ENCODE results near the gene LAX1.

The LAX1 gene

DNA sequence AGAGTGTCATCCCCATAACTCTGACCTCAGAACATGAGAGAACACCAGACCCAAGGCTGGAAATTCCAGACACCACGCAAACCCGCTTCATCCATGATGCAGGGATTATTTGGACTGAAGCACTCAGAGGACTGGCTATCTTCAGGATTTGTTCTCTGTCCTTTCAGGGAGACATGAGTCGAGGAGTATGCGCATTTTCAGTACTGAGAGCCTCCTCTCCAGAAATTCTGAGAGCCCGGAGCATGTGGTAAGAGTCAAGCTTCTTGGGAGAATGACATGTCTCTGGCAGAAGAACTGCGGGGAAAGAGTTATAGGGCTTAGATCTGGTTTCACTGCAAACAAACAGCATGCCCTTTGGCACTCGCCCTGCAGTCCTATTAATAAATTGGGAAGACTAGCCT is 6.9 kb downstream of the LAX1 start:
- TF ChIP-seq CTCF (IDR thresholded peaks at IDR 0.05) (no peak), ZFX (IDR thresholded peaks at IDR 0.05; ENCODE audit: borderline replicate concordance) (no peak)
- no peak overlapping the region for H3K27ac ChIP-seq

DNA sequence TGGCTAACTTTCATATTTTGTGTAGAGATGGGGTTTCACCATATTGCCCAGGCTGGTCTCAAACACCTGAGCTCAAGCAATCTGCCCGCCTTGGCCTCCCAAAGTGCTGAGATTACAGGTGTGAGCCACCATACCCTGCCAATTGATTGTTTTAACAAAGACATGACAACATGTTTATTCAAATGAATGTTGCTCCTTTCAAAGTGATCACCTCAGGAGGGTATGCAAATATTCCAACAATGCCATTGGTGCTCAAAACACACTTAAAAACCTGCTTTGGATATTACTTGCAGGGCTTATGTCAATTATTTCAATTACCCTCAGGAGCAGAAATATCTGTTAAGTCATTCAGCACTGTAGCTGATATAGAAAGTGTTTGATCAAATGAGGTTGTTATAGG is 7.9 kb downstream of the LAX1 start:
- no peak overlapping the region for H3K27ac ChIP-seq
- TF ChIP-seq CTCF (IDR thresholded peaks at IDR 0.05) (no peak), ZFX (IDR thresholded peaks at IDR 0.05; ENCODE audit: borderline replicate concordance) (no peak)

DNA sequence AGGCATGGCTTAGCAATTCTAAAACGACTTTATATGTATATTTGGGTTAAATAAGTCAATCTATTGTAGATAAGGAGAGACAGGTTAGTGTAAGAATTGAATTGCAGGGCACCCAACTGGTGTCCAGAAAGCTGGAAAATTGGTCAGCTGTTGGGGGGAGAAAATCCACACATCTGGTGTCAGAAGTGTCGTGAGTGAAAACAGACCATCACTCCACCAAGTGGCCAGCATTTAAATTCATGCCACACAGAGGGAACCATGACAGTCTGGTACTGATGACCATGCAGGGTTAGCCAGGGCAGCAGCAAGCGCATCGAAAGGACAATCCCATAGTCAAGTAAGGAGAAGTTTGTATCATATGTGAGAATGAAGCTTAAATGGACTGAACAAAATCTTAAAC is 11.7 kb downstream of the LAX1 start:
- H3K27ac ChIP-seq, result no peak overlapping the region
- TF ChIP-seq CTCF (IDR thresholded peaks at IDR 0.05) (peak; percentile 44), ZFX (IDR thresholded peaks at IDR 0.05; ENCODE audit: borderline replicate concordance) (no peak)

GRCh38 chr1:203777596-203777995 is 12.6 kb downstream of the LAX1 start:
- no peak overlapping the region for H3K27ac ChIP-seq
- no peak for TF ChIP-seq CTCF (IDR thresholded peaks at IDR 0.05)

DNA sequence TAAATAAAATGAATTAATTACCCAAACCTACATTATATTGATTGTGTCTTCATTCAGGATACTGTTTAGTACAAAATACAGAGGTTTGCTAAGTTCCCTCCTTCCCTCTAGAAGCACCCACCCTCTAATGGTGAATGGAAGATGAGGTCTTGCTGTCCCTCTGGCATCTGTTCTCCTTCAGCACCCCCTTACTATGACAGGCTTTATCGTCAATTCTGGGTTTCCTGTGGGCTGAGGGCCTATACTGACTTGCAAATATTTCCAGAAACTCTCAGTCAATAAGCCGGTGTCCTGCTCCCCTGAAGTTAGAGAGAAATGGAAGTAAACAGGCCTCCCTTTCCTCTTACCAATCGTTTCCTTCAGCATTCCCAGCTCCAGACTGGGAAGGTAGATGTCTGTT is 13.2 kb downstream of the LAX1 start:
- no peak overlapping the region for H3K27ac ChIP-seq
- TF ChIP-seq CTCF (IDR thresholded peaks at IDR 0.05), result no peak
- TF ChIP-seq ZFX (IDR thresholded peaks at IDR 0.05; ENCODE audit: borderline replicate concordance), result no peak

DNA sequence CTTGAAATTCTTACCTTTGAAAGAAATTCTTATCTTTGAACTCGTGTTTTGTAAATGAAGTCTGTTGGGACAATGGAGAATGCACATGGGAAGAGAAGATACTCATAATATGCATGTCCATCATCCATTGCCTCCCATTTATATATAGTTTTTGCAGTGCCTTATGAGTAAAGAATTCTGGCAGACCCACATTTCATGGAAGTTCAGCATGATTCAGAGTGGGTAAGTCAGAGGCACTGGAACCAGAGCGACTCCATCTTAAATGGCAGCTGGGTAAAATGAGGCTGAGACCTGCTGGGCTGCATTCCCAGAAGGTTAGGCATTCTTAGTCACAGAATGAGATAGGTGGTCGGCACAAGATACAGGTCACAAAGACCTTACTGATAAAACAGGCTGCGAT is 13.8 kb downstream of the LAX1 start:
- no peak for TF ChIP-seq ZFX (IDR thresholded peaks at IDR 0.05; ENCODE audit: borderline replicate concordance)
- no peak for TF ChIP-seq CTCF (IDR thresholded peaks at IDR 0.05)

DNA sequence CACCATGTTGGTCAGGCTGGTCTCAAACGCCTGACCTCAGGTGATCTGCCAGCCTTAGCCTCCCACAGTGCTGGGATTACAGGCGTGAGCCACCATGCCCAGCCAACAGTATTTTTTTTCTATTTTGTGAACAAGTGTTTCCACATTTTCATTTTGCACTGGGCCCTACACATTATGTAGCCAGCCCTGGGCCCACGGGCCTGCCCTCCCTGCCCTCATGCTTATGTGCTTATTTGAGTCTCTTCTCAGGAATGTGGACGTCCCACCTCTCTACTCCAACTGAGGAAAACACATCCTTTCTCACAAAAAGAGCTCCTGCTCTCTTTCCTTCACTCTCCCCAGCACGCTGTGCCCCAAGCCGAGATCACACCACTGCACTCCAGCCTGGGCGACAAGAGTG is 17.0 kb downstream of the LAX1 start:
- no peak for TF ChIP-seq ZFX (IDR thresholded peaks at IDR 0.05; ENCODE audit: borderline replicate concordance)
- no peak for TF ChIP-seq CTCF (IDR thresholded peaks at IDR 0.05)

More for the DNA sequence above, 13.8 kb downstream of the LAX1 start:
- no peak overlapping the region for H3K27ac ChIP-seq

More for the DNA sequence above, 17.0 kb downstream of the LAX1 start:
- H3K27ac ChIP-seq, result no peak overlapping the region
